HG02798 (cell line): ENCODE measurements around the gene IMMP2L.
A peak's percentile ranks its signal among the peaks of the same experiment; 100 is the strongest.

Experiments used
- ATAC-seq: cut with Tn5 transposase; IDR thresholded peaks from one replicate; pipeline ENCODE4 v1.9.1; 2021; ENCODE audit warnings: mild to moderate bottlenecking; ENCODE audit not compliant: unreplicated experiment, poor library complexity

Gene IMMP2L

GRCh38 chr7:111067251-111067650 lies 495.0 kb downstream of the IMMP2L start:
- ATAC-seq, result no peak

GRCh38 chr7:111063166-111063565 lies 499.1 kb downstream of the IMMP2L start:
- ATAC-seq, result no peak

GRCh38 chr7:111059833-111060232 lies 502.5 kb downstream of the IMMP2L start:
- no peak for ATAC-seq

- no peak for ATAC-seq
Observed at GRCh38 chr7:111057066-111057465, 505.2 kb downstream of the IMMP2L start.

GRCh38 chr7:111056371-111056770 lies 505.9 kb downstream of the IMMP2L start:
- ATAC-seq, result no peak

GRCh38 chr7:111053035-111053434 lies 509.3 kb downstream of the IMMP2L start:
- ATAC-seq, result no peak

GRCh38 chr7:111051832-111052231 lies 510.5 kb downstream of the IMMP2L start:
- ATAC-seq, result no peak

GRCh38 chr7:111050875-111051416 lies 511.3 kb downstream of the IMMP2L start:
- ATAC-seq, result no peak

GRCh38 chr7:111049971-111050680 lies 512.2 kb downstream of the IMMP2L start:
- no peak for ATAC-seq

- ATAC-seq, result no peak
Observed at GRCh38 chr7:111047595-111047994, 514.7 kb downstream of the IMMP2L start.

- ATAC-seq, result no peak
Observed at GRCh38 chr7:111045449-111045848, 516.8 kb downstream of the IMMP2L start.

- ATAC-seq, result peak; percentile 82
Observed at GRCh38 chr7:111043561-111043960, 518.7 kb downstream of the IMMP2L start.

- ATAC-seq, result peak; percentile 10
Observed at GRCh38 chr7:111042842-111043241, 519.5 kb downstream of the IMMP2L start.

- ATAC-seq, result no peak
Observed at GRCh38 chr7:111041577-111041976, 520.7 kb downstream of the IMMP2L start.

GRCh38 chr7:111038185-111038584 lies 524.1 kb downstream of the IMMP2L start:
- no peak for ATAC-seq

- no peak for ATAC-seq
Observed at GRCh38 chr7:111031916-111032315, 530.4 kb downstream of the IMMP2L start.

GRCh38 chr7:111030336-111030735 lies 532.0 kb downstream of the IMMP2L start:
- no peak for ATAC-seq

GRCh38 chr7:111029574-111030251 lies 532.6 kb downstream of the IMMP2L start:
- ATAC-seq, result peak; percentile 44

GRCh38 chr7:111029141-111029572 lies 533.1 kb downstream of the IMMP2L start:
- peak; percentile 13 for ATAC-seq

GRCh38 chr7:111027396-111027795 lies 534.9 kb downstream of the IMMP2L start:
- no peak for ATAC-seq

- ATAC-seq, result no peak
Observed at GRCh38 chr7:111026806-111027205, 535.5 kb downstream of the IMMP2L start.

- no peak for ATAC-seq
Observed at GRCh38 chr7:111026343-111026742, 535.9 kb downstream of the IMMP2L start.
